Medulla oblongata (tissue), 1 donor: Measurements from ENCODE around the gene NADK.
"Not testable (repeated sequence)": the region's sequence is repeated elsewhere in the genome, so short reads cannot be mapped to it uniquely, and the experiment has no call there.

Source experiments
- DNase-seq: peaks from one replicate; pipeline ENCODE4 v3.0.0-alpha.2; 2015; ENCODE audit errors: extremely low spot score

The NADK gene

GRCh38 chr1:1746566-1746909, 31.7 kb downstream of the NADK start:
- not testable (repeated sequence) for DNase-seq

- DNase-seq: peak; percentile 51
Observed at GRCh38 chr1:1745651-1746565, 32.4 kb downstream of the NADK start.

GRCh38 chr1:1742529-1742928, 35.7 kb downstream of the NADK start:
- DNase-seq: not testable (repeated sequence)

- not testable (repeated sequence) for DNase-seq
Observed at GRCh38 chr1:1741013-1741412, 37.3 kb downstream of the NADK start.

GRCh38 chr1:1738799-1739337, 39.4 kb downstream of the NADK start:
- not testable (repeated sequence) for DNase-seq

- DNase-seq: not testable (repeated sequence)
Observed at GRCh38 chr1:1737675-1738590, 40.3 kb downstream of the NADK start.

- DNase-seq: no peak
Observed at GRCh38 chr1:1732381-1732780, 45.9 kb downstream of the NADK start.

- no peak for DNase-seq
Observed at GRCh38 chr1:1730870-1731269, 47.4 kb downstream of the NADK start.

GRCh38 chr1:1730230-1730629, 48.0 kb downstream of the NADK start:
- not testable (repeated sequence) for DNase-seq

GRCh38 chr1:1729116-1729816, 49.0 kb downstream of the NADK start:
- DNase-seq: not testable (repeated sequence)

- DNase-seq: not testable (repeated sequence)
Observed at GRCh38 chr1:1728308-1729005, 49.8 kb downstream of the NADK start.

- DNase-seq: not testable (repeated sequence)
Observed at GRCh38 chr1:1727131-1727651, 51.1 kb downstream of the NADK start.

- not testable (repeated sequence) for DNase-seq
Observed at GRCh38 chr1:1726088-1726487, 52.2 kb downstream of the NADK start.

GRCh38 chr1:1724035-1724864, 54.0 kb downstream of the NADK start, which contains the start of gene CDK11A:
Gene CDK11A, minus strand, starts transcription at chr1:1724357. Its CDS starts 1,539 bp downstream, at chr1:1722818.
- peak; percentile 99 for DNase-seq

GRCh38 chr1:1721201-1721600, 57.1 kb downstream of the NADK start:
- no peak for DNase-seq

GRCh38 chr1:1715109-1715883, 63.0 kb downstream of the NADK start:
- not testable (repeated sequence) for DNase-seq

GRCh38 chr1:1707897-1708296, 70.4 kb downstream of the NADK start:
- not testable (repeated sequence) for DNase-seq

- not testable (repeated sequence) for DNase-seq
Observed at GRCh38 chr1:1707241-1707640, 71.0 kb downstream of the NADK start.

- DNase-seq: not testable (repeated sequence)
Observed at GRCh38 chr1:1705623-1706022, 72.6 kb downstream of the NADK start.
